CD4-positive, alpha-beta T cell treated with Interleukin-15 for 1 hour (primary cell): ENCODE measurements around the gene LRRTM3.

ENCODE experiments used
- DNase-seq: peaks from one replicate; pipeline ENCODE4 v3.0.0-alpha.2; 2020

LRRTM3 gene

GRCh38 chr10:66940965-66941364 is 15.1 kb downstream of the LRRTM3 start:
- no peak for DNase-seq

GRCh38 chr10:66941491-66941890 is 15.7 kb downstream of the LRRTM3 start:
- DNase-seq: no peak

GRCh38 chr10:66942407-66942806 is 16.6 kb downstream of the LRRTM3 start:
- no peak for DNase-seq

GRCh38 chr10:66943590-66943989 is 17.8 kb downstream of the LRRTM3 start:
- no peak for DNase-seq

- no peak for DNase-seq
These were observed 26.1 kb downstream of the LRRTM3 start for GRCh38 chr10:66951896-66952295.

- no peak for DNase-seq
These were observed 32.6 kb downstream of the LRRTM3 start for GRCh38 chr10:66958466-66958865.

- DNase-seq: no peak
These were observed 39.1 kb downstream of the LRRTM3 start for GRCh38 chr10:66964946-66965345.

GRCh38 chr10:66980246-66980815 is 54.5 kb downstream of the LRRTM3 start:
- DNase-seq: no peak

- no peak for DNase-seq
These were observed 55.7 kb downstream of the LRRTM3 start for GRCh38 chr10:66981361-66982052.

- DNase-seq: no peak
These were observed 56.2 kb downstream of the LRRTM3 start for GRCh38 chr10:66982053-66982420.

- DNase-seq: no peak
These were observed 57.1 kb downstream of the LRRTM3 start for GRCh38 chr10:66982792-66983474.

GRCh38 chr10:66983475-66983818 is 57.6 kb downstream of the LRRTM3 start:
- no peak for DNase-seq

- no peak for DNase-seq
These were observed 64.5 kb downstream of the LRRTM3 start for GRCh38 chr10:66990143-66990830.

- no peak for DNase-seq
These were observed 71.2 kb downstream of the LRRTM3 start for GRCh38 chr10:66996996-66997395.

- DNase-seq: no peak
These were observed 74.1 kb downstream of the LRRTM3 start for GRCh38 chr10:66999762-67000545.

- DNase-seq: no peak
These were observed 78.9 kb downstream of the LRRTM3 start for GRCh38 chr10:67004690-67005089.

- DNase-seq: no peak
These were observed 80.1 kb downstream of the LRRTM3 start for GRCh38 chr10:67005981-67006380.

- DNase-seq: no peak
These were observed 85.6 kb downstream of the LRRTM3 start for GRCh38 chr10:67011480-67011879.

- DNase-seq: no peak
These were observed 86.1 kb downstream of the LRRTM3 start for GRCh38 chr10:67011981-67012380.

GRCh38 chr10:67015225-67015624 is 89.4 kb downstream of the LRRTM3 start:
- no peak for DNase-seq

- DNase-seq: no peak
These were observed 91.4 kb downstream of the LRRTM3 start for GRCh38 chr10:67017218-67017617.

GRCh38 chr10:67022099-67022498 is 96.3 kb downstream of the LRRTM3 start:
- no peak for DNase-seq

GRCh38 chr10:67033878-67034277 is 108.0 kb downstream of the LRRTM3 start:
- DNase-seq: no peak
